Activated CD4-positive, alpha-beta T cell treated with anti-CD3 and anti-CD28 coated beads for 24 hours (primary cell): ENCODE measurements around the gene ITGA2.
"Not testable (repeated sequence)": the region's sequence is repeated elsewhere in the genome, so short reads cannot be mapped to it uniquely, and the experiment has no call there.

ENCODE experiments used
- DNase-seq, 2 donors: peaks; one replicate each; pipeline ENCODE4 v3.0.0-alpha.2; 2020; ENCODE audit warnings: low read depth in 2 of 2

The ITGA2 gene

DNA sequence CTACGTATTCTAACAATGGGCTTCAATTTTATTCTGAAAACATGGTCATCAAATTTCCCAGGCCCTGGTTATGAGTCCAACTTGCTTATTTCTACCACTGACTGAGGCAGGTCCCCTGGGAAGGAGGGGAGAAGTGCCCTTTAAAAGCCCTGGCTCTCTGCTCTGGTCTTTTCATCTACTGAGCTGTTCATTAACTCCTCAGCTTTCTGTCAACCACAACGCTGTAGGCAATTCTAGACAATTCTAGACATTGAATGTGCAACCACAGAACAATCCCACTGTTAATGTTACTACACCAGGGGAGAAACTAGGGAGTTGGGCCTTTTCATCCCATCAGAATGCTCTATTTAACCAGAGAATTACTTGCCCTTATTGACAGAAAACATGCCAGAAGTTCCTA, 110.4 kb downstream of the ITGA2 start:
- no peak for DNase-seq

- DNase-seq = no peak
Observed at GRCh38 chr5:53100606-53101005, 111.5 kb downstream of the ITGA2 start.

DNA sequence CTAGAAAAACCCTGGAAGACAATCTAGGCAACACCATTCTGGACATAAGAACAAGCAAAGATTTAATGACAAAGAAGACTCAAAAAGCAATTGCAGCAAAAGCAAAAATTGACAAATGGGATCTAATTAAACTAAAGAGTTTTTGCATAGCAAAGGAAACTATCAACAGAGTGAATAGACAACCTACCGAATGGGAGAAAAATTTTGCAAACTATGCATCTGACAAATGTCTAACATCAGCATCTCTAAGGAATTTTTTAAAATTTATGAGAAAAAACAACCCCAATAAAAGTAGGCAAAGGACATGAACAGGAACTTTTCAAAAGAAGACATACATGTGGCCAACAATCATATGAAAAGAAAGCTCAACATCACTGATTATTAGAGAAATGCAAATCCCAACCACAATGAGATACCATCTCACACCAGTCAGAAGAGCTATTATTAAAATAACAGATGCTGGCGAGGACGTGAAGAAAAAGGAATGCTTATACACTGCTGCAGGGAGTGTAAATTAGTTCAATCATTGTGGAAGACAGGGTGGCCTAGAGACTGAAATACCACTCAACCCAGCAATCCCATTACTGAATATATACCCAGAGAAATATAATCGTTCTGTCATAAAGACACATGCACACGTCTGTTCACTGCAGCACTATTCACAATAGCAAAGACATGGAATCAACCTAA, 116.6 kb downstream of the ITGA2 start:
- no peak for DNase-seq

DNA sequence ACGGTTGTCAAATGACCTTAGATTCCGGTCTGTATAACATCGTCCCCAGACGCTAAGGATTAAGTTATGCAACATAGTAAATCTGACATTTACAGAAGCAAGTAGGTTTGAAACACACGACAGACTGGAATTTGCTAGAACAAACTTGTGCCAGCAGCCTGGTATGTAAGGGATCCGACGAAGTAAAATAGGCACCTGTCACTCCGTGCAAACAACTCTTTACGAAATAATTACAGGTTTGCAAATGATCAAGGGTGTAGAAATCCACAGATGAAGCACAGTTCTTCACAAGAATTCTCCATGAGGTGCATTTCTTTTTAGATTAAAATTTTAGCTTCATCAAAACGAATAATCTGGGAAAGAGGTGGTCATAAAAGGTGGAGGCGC, 119.9 kb downstream of the ITGA2 start:
- DNase-seq = no peak

DNA sequence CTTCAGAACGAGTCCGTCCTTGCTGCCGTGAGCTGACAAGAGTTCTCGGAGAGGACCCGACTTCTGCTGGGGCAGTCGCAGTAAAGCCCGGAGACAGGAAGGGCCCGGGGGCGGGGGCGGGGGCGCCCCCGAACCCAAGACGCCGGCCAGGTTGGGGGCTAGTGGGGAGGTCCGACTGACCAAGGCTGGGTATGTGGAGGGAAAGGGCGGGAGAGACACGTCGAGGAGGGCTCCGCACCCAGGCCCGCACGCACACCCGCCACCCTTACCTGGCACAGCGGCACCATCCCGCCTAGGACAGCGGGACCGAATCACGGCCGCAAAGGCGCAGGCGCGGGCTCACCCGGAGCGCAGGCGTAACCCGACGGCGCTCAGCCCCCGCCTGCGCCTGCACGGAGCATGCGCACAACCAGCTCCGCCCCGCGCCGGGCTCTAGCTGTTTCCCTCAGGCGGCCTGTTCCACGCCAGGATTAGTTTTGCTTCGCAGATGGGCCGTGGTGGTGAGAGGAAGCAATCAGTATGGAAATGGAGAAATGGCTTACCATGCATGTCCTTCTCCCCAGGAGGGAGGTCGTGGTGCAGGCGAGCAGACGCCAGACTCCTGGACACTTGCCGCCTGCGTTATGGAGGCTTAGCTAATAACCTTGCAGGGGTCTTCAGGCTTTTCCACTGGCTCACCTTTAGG, 120.4 kb downstream of the ITGA2 start, which contains the start of gene MOCS2:
MOCS2 (minus strand) TSS at position 315 of the 685 bp plus-strand sequence. CDS start 2,583 bp downstream, outside the sequence.
- DNase-seq = peak; percentile 82 to 86

GRCh38 chr5:53110156-53110555, 121.0 kb downstream of the ITGA2 start:
- no peak for DNase-seq

DNA sequence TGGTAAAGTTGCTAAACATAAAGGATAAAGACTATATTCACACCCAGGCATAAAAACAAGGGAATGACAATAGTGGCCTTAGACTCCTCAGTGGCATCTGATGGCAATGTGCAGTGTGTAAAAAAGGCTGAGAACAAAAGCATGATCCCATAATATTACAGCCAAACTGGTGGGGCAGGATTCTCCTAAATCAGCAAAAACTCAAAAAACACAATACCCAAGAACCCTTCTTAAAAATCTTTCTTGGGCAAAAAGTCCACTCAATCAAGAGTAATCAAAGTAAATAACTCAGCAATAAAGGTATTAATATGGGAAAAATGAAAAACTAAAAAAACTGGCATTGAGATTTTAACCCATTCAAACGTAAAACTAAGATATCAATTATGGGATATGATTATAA, 122.0 kb downstream of the ITGA2 start:
- DNase-seq = no peak

DNA sequence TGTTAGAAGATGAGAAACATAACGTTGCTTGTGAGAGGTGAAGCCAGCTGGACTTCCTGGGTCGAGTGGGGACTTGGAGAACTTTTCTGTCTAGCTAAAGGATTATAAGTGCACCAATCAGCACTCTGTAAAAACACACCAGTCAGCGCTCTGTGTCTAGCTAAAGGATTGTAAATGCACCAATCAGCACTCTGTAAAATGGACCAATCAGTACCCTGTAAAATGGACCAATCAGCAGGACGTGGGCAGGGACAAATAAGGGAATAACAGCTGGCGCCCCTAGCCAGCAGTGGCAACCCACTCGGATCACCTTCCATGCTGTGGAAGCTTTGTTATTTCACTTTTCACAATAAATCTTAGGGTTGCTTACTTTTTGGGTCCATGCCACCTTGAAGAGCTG, 123.2 kb downstream of the ITGA2 start:
- DNase-seq = not testable (repeated sequence)

GRCh38 chr5:53112909-53113308, 123.8 kb downstream of the ITGA2 start:
- DNase-seq = no peak

GRCh38 chr5:53113947-53114346, 124.8 kb downstream of the ITGA2 start:
- no peak for DNase-seq

GRCh38 chr5:53114988-53115387, 125.8 kb downstream of the ITGA2 start:
- no peak for DNase-seq

- DNase-seq = no peak
Observed at GRCh38 chr5:53116597-53116996, 127.4 kb downstream of the ITGA2 start.

DNA sequence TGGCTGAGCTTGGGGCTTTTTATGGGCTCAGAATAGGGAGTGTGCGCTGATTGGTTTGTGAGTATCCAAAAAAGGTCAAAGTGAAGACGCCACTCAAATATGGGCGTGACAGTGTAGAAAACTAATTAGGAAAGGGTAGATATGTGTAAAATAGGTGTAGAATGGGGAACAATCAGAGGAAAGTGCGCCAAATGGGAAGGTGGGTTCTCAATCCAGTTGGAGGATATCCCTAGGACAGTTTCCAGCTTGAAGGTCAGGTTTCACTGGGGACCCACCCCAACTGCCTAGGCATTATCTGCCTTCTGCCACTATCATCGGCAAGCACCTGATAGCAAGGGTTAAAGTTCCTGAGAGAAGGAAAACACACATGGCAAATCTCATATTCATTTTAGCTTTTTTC, 129.7 kb downstream of the ITGA2 start:
- DNase-seq = no peak

- no peak for DNase-seq
Observed at GRCh38 chr5:53120165-53120564, 131.0 kb downstream of the ITGA2 start.

- no peak for DNase-seq
Observed at GRCh38 chr5:53123702-53124101, 134.6 kb downstream of the ITGA2 start.

DNA sequence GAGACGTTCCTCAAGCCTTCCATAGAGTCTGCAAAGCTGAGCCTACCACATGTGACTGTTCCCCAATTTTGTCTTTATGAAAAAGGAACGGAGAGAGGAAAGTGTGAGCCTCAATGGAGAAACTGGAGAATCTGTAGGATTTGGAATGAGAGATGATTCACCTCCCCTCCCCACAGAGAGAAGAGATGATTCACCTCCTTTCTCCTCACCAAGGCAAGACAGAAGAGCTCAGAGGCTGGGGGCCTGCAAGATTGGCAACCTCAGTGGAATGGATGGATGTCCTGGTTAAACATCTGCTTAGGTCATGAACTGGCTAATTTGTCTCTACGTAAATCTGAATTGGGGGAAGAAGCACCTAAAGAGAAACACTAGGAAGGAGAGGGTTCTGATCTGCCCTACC, 137.4 kb downstream of the ITGA2 start:
- no peak for DNase-seq

DNA sequence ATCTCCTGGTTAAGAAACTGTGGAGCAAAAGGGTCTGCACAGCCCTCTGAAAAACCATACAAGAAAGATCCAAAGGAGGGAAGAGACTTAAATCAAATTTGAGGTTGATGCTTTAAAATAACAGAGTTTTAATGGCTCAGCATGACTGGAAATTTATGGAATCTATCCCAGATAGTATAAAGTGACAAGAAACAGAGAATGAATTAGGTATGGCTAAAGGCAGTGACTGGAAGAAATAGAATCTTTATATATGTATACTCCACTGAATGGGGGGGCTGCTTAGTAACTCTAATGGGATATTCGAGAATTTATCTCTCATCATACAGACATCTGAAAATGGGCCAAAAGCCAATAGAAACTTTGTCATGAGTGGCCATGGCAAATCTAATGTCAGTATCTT, 138.0 kb downstream of the ITGA2 start:
- DNase-seq = no peak

DNA sequence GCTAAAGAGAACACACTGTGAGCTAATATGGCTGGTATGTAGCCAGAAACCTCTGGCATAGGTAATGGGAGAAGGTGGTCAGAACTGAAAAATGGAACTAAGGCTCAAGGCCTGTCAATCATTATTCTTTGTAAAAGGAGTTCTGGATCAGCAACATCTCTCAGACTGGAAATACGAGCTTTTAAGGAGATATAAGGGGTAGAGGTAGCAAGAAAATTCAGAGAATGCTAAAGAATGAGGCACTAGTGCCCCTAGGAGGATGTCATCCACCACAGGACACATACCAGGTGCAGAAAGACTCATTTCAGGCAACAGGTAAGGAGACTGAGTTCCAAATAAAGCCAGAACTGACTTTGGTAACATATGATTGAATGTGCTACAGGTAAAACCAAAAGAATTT, 139.3 kb downstream of the ITGA2 start:
- no peak for DNase-seq

GRCh38 chr5:53130266-53130665, 141.1 kb downstream of the ITGA2 start:
- no peak for DNase-seq

DNA sequence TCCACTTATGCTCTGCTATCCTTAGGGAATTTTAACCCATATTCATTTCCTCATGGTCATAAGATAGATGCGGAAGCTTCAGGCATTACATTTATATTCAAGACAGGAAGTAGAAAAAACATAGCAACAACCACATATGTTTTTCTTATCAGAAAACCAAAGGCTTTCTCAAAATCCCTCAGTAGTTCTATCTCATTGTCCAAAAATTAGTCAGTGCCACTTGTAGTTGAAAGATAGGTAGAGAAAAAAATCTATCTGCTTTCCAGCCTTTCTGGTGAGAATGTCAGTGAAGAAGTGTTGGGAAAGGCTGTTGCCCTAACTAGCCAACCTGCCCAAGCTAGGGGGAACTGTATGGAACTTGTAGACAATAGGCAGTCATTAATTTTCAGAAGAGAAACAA, 143.9 kb downstream of the ITGA2 start:
- no peak for DNase-seq
